ENCODE measurements around the gene UQCRH.

Gene UQCRH

GRCh38 chr1:46281021-46281420 is 22.5 kb upstream of the UQCRH start:
- TF ChIP-seq ZNF785 (tag by site-specific recombination; IDR thresholded peaks at IDR 0.05) (no peak), ZNF555 (tag by site-specific recombination; conservative IDR thresholded peaks at IDR 0.05) (no peak)
- ChIA-PET POLR2A (interaction anchor here (2.4 kb wide), 1 partner anchor 34 kb away, joined by 13 read pairs; the partner anchor contains the start of gene RAD54L), CTCF (no interaction called here)
- Histone ChIP-seq H3K36me3 (ENCODE audit: control insufficient read depth in 2 of 2, insufficient read depth in 1 of 2, low read length in 2 of 2) (peaks cover 12 to 100% of the 10 kb centered on the region in 2 experiments; a peak in 2 of 3 replicates), H3K4me3 (ENCODE audit: low read depth, low read length) (no peak overlapping the region), H3K27ac (ENCODE audit: extremely low read depth, low read depth, low read length) (no peak overlapping the region), H3K4me1 (ENCODE audit: control insufficient read depth, insufficient read depth, low read length) (no peaks in the 10 kb centered on the region), H3K9me3 (ENCODE audit: control insufficient read depth, insufficient read depth, low read depth, low read length) (no peaks in the 10 kb centered on the region)

- Histone ChIP-seq H3K36me3 (ENCODE audit: control insufficient read depth in 2 of 2, insufficient read depth in 1 of 2, low read length in 2 of 2) (peaks cover 7 to 93% of the 10 kb centered on the region in 2 experiments; a peak in 2 of 3 replicates), H3K27ac (ENCODE audit: extremely low read depth, low read depth, low read length) (no peak overlapping the region), H3K4me1 (ENCODE audit: control insufficient read depth, insufficient read depth, low read length) (no peaks in the 10 kb centered on the region), H3K9me3 (ENCODE audit: control insufficient read depth, insufficient read depth, low read depth, low read length) (no peaks in the 10 kb centered on the region), H3K4me3 (ENCODE audit: low read depth, low read length) (no peak overlapping the region)
- POLR2A ChIA-PET = interaction anchor here (0.6 to 2.4 kb wide), 11 partner anchors 8 to 65 kb away, joined by 3 to 7 read pairs (median 4); no protein-coding TSS in a partner anchor
- TF ChIP-seq ZNF302 (tag by site-specific recombination; IDR thresholded peaks at IDR 0.05; ENCODE audit: low read depth) = no peak
- no peak for TF ChIP-seq ZNF26 (tag by site-specific recombination; IDR thresholded peaks at IDR 0.05)
- no peak for TF ChIP-seq YY1 (tag by site-specific recombination; IDR thresholded peaks at IDR 0.05)
- no peak for TF ChIP-seq SP7 (tag by site-specific recombination; IDR thresholded peaks at IDR 0.05)
- TF ChIP-seq ZNF10 (tag by site-specific recombination; IDR thresholded peaks at IDR 0.05) = no peak
- TF ChIP-seq MYNN (tag by site-specific recombination; IDR thresholded peaks at IDR 0.05; ENCODE audit: borderline replicate concordance) = no peak
- no peak for TF ChIP-seq ZNF548 (tag by site-specific recombination; IDR thresholded peaks at IDR 0.05)
- TF ChIP-seq KLF7 (tag by site-specific recombination; IDR thresholded peaks at IDR 0.05; ENCODE audit: borderline replicate concordance) = no peak
- TF ChIP-seq ZNF133 (tag by site-specific recombination; IDR thresholded peaks at IDR 0.05) = no peak
- TF ChIP-seq KLF9 (tag by site-specific recombination; IDR thresholded peaks at IDR 0.05; ENCODE audit: low read depth) = no peak
- no peak for TF ChIP-seq ATF2 (tag by site-specific recombination; IDR thresholded peaks at IDR 0.05; ENCODE audit: low read depth)
- TF ChIP-seq ZNF843 (tag by site-specific recombination; IDR thresholded peaks at IDR 0.05) = no peak
- TF ChIP-seq ZNF354C (tag by site-specific recombination; IDR thresholded peaks at IDR 0.05; ENCODE audit: borderline replicate concordance, low read depth) = no peak
- no peak for TF ChIP-seq ZNF791 (tag by site-specific recombination; IDR thresholded peaks at IDR 0.05)
- TF ChIP-seq ZNF239 (tag by site-specific recombination; IDR thresholded peaks at IDR 0.05) = no peak
- CTCF ChIA-PET = interaction anchor here (0.6 to 0.7 kb wide), 2 partner anchors 15 to 228 kb away, joined by 3 to 4 read pairs; no protein-coding TSS in a partner anchor
Measured at GRCh38 chr1:46284058-46284457, 19.4 kb upstream of the UQCRH start.

- H3K9me3 ChIP-seq (ENCODE audit: control insufficient read depth, insufficient read depth, low read depth, low read length) = no peaks in the 10 kb centered on the region
- H3K36me3 ChIP-seq (ENCODE audit: control insufficient read depth in 2 of 2, insufficient read depth in 1 of 2, low read length in 2 of 2) = peaks cover 7 to 91% of the 10 kb centered on the region in 2 experiments; a peak in 2 of 3 replicates
- H3K4me1 ChIP-seq (ENCODE audit: control insufficient read depth, insufficient read depth, low read length) = no peaks in the 10 kb centered on the region
- no peak overlapping the region for H3K4me3 ChIP-seq (ENCODE audit: low read depth, low read length)
- ChIA-PET POLR2A (interaction anchor here (0.6 to 2.4 kb wide), 12 partner anchors 9 to 64 kb away, joined by 3 to 7 read pairs (median 4); partner anchors contain the start of genes LRRC41 and UQCRH), CTCF (interaction anchor here (0.7 to 1.5 kb wide), 3 partner anchors 8 to 63 kb away, joined by 3 to 13 read pairs (median 3); no protein-coding TSS in a partner anchor)
- no peak overlapping the region for H3K27ac ChIP-seq (ENCODE audit: extremely low read depth, low read depth, low read length)
- TF ChIP-seq ZNF354C (tag by site-specific recombination; IDR thresholded peaks at IDR 0.05; ENCODE audit: borderline replicate concordance, low read depth) = no peak
- TF ChIP-seq ATF2 (tag by site-specific recombination; IDR thresholded peaks at IDR 0.05; ENCODE audit: low read depth) = peak; percentile 80
- peak; percentile 94 for TF ChIP-seq ZNF600 (tag by site-specific recombination; IDR thresholded peaks at IDR 0.05)
- TF ChIP-seq ZNF366 (tag by site-specific recombination; conservative IDR thresholded peaks at IDR 0.05) = peak; percentile 45
- TF ChIP-seq ZNF529 (tag by site-specific recombination; IDR thresholded peaks at IDR 0.05; ENCODE audit: insufficient replicate concordance) = no peak
- no peak for TF ChIP-seq ZNF10 (tag by site-specific recombination; IDR thresholded peaks at IDR 0.05)
- no peak for TF ChIP-seq ZNF837 (tag by site-specific recombination; IDR thresholded peaks at IDR 0.05)
- TF ChIP-seq IKZF3 (tag by site-specific recombination; IDR thresholded peaks at IDR 0.05) = peak; percentile 85
- no peak for TF ChIP-seq TRIM28 (IDR thresholded peaks at IDR 0.05; ENCODE audit: borderline replicate concordance, low read length)
- TF ChIP-seq ZNF157 (tag by site-specific recombination; IDR thresholded peaks at IDR 0.05) = no peak
- TF ChIP-seq ZNF19 (tag by site-specific recombination; IDR thresholded peaks at IDR 0.05; ENCODE audit: low read depth) = no peak
- no peak for TF ChIP-seq EGR2 (tag by site-specific recombination; IDR thresholded peaks at IDR 0.05; ENCODE audit: low read depth)
Measured at GRCh38 chr1:46284597-46285564, 18.6 kb upstream of the UQCRH start.
